GM12878 (cell line): Measurements from ENCODE around the gene ANO2. TPM values are rescaled to one million over a fixed set of nuclear protein-coding genes. Genes with fewer than 3 reads are reported as not detected.

Experiments
- ATAC-seq: fragments of 200-7000 bp; cut with Tn5 transposase; 3 replicates; pipeline ENCODE4 v1.9.1; 2020; ENCODE audit warnings: mild to moderate bottlenecking, moderate library complexity
- BruUV-seq: library from RNA; stranded (reverse); fragments of 400-500 nt; replicated peaks from 2 replicates; lab custom pipeline; 2021; lab: Mats Ljungman, UMichigan
- CTCF ChIA-PET: fragments of 300-600 bp; sonication (Branson Sonifier 250); formaldehyde crosslinking; extraction: SDS; loops from one replicate; lab custom pipeline; 2021; ENCODE audit warnings: inconsistent platforms; lab: Yijun Ruan, JAX
- POLR2A ChIA-PET: fragments of 350-600 bp; formaldehyde crosslinking; extraction: SDS; loops from one replicate; lab custom pipeline; 2021; ENCODE audit warnings: inconsistent platforms; lab: Charles Lee
- RAD21 ChIA-PET: fragments of 300-600 bp; sonication (Branson Sonifier 250); formaldehyde crosslinking; loops from one replicate; lab custom pipeline; 2023; ENCODE audit warnings: antibody characterized with exemption; ENCODE audit not compliant: unreplicated experiment; lab: Charles Lee
- SMC1A ChIA-PET: fragments of 300-600 bp; sonication (Branson Sonifier 250); formaldehyde crosslinking; loops from one replicate; lab custom pipeline; 2023; ENCODE audit not compliant: unreplicated experiment, uncharacterized antibody; lab: Charles Lee
- DNase-seq: peaks from one replicate; pipeline ENCODE4 v3.0.0-alpha.2; 2011; ENCODE audit warnings: low read depth, low spot score
- FAIRE-seq: peaks from 3 replicates; lab custom pipeline; 2011; peaks lifted over from hg19 to GRCh38; lab: Jason Lieb, UNC
- H2AFZ ChIP-seq: 2 replicates; pipeline ENCODE4 v1.6.0; 2011; ENCODE audit warnings: low read depth, low read length, control low read depth; ENCODE audit not compliant: control insufficient read depth
- H3K27ac ChIP-seq: 2 replicates; pipeline ENCODE4 v1.5.1; 2011; ENCODE audit warnings: control low read depth; ENCODE audit not compliant: control insufficient read depth, insufficient read depth
- H3K27me3 ChIP-seq, 2 experiments: replicated peaks in 1 of 2; 2 replicates each; pipeline versions ENCODE4 v1.6.0 to v1.6.1; 2011; ENCODE audit warnings: low read length in 1 of 2; ENCODE audit not compliant: control insufficient read depth in 2 of 2, insufficient read depth in 2 of 2
- H3K36me3 ChIP-seq, 2 experiments: 2 replicates each; pipeline ENCODE4 v1.5.1; 2011; ENCODE audit warnings: low read length in 1 of 2; ENCODE audit not compliant: control insufficient read depth in 2 of 2, insufficient read depth in 2 of 2
- H3K4me1 ChIP-seq: 2 replicates; pipeline ENCODE4 v1.6.1; 2011; ENCODE audit warnings: mild to moderate bottlenecking, low read length, moderate library complexity, mixed read lengths; ENCODE audit not compliant: control insufficient read depth, insufficient read depth
- H3K4me2 ChIP-seq: 2 replicates; pipeline ENCODE4 v1.6.0; 2011; ENCODE audit warnings: control low read depth; ENCODE audit not compliant: control insufficient read depth, insufficient read depth
- H3K4me3 ChIP-seq: fragments of 200-600 bp; sonication (generic); 2 replicates; pipeline ENCODE4 v1.5.1; 2016
- H3K79me2 ChIP-seq: 2 replicates; pipeline ENCODE4 v1.6.0; 2011; ENCODE audit warnings: low read length; ENCODE audit not compliant: control insufficient read depth, insufficient read depth
- H3K9ac ChIP-seq: 2 replicates; pipeline ENCODE4 v1.8.0; 2011; ENCODE audit warnings: low read length, control low read depth, mixed read lengths; ENCODE audit not compliant: control insufficient read depth, insufficient read depth
- H3K9me3 ChIP-seq: replicated peaks from 3 replicates; pipeline ENCODE4 v1.5.1; 2011; ENCODE audit warnings: mild to moderate bottlenecking, low read length; ENCODE audit not compliant: control insufficient read depth, insufficient read depth
- H4K20me1 ChIP-seq: 2 replicates; pipeline ENCODE4 v1.6.0; 2011; ENCODE audit not compliant: control insufficient read depth, insufficient read depth
- BACH1 ChIP-seq: fragments of 450-650 bp; IDR thresholded peaks from 2 replicates; pipeline ENCODE4 v1.6.1; 2017; ENCODE audit warnings: mild to moderate bottlenecking, borderline replicate concordance
- NFIC ChIP-seq: IDR thresholded peaks from 2 replicates; pipeline ENCODE4 v1.6.1; 2012; ENCODE audit warnings: low read depth, mild to moderate bottlenecking, inconsistent platforms, low read length, moderate library complexity
- YBX1 ChIP-seq: fragments of 450-650 bp; IDR thresholded peaks from 2 replicates; pipeline ENCODE4 v1.6.1; 2016; ENCODE audit warnings: antibody characterized with exemption
- WGBS: methylation state at CpG from one replicate; pipeline ENCODE4 v1.1.6; 2016; ENCODE audit warnings: low lambda C conversion rate; ENCODE audit not compliant: insufficient replicate concordance, insufficient coverage; ENCODE audit errors: missing lambda C conversion rate; 5-methylcytosine and 5-hydroxymethylcytosine counted together
- in situ Hi-C: fragments of 300-500 bp; cut with MboI; formaldehyde crosslinking; loops from 9 replicates; pipeline ENCODE4 v1.14.3; 2018; ENCODE audit warnings: mixed read lengths
- intact Hi-C: fragments of 100-400 bp; cut with micrococcal nuclease; formaldehyde crosslinking; loops from one replicate; pipeline ENCODE4 v1.14.2; 2022; ENCODE audit not compliant: unreplicated experiment
- polyA plus RNA-seq, 11 experiments: library from polyadenylated mRNA; depleted of rRNA in 4 of 11; unstranded in 6 of 11; stranded (reverse) in 5 of 11; fragments of >200 nt; fragmentation: Nextera tagmentation in 4 of 11; fragmentation: Illumina TruSeq in 1 of 11; extraction: Ambion mirVana in 4 of 11; extraction: Trizol in 1 of 11; gene quantifications; 1 replicate in 1 of 11; 2 replicates in 10 of 11; pipeline versions ENCODE4 v1.2.1 to v1.2.3, GENCODE V29; 2011 to 2016; ENCODE audit warnings: inconsistent platforms in 2 of 11, missing spikeins in 2 of 11, low read depth in 1 of 11
- total RNA-seq, 4 experiments: library from RNA; depleted of rRNA in 3 of 4; stranded (reverse); fragments of >200 nt in 3 of 4; fragmentation: Illumina TruSeq in 1 of 4; extraction: Trizol in 1 of 4; gene quantifications; 2 replicates each; pipeline versions ENCODE4 v1.2.1 to v1.2.3, GENCODE V29; 2013 to 2021
- TF ChIP-seq, protein P1 (sequence below): fragments of 450-650 bp; IDR thresholded peaks from 2 replicates; pipeline ENCODE4 v1.6.1; 2017; ENCODE audit warnings: borderline replicate concordance
- TF ChIP-seq, protein P2 (sequence below): fragments of 450-650 bp; IDR thresholded peaks from 2 replicates; pipeline ENCODE4 v1.6.1; 2018; ENCODE audit warnings: borderline replicate concordance, mild to moderate bottlenecking; ENCODE audit not compliant: partially characterized antibody

ANO2 gene
- total and polyA plus RNA-seq, 10 of the 15 experiments (the other 5 are each of a cell fraction or from before 2014, with no cell fraction given) = not detected

DNA sequence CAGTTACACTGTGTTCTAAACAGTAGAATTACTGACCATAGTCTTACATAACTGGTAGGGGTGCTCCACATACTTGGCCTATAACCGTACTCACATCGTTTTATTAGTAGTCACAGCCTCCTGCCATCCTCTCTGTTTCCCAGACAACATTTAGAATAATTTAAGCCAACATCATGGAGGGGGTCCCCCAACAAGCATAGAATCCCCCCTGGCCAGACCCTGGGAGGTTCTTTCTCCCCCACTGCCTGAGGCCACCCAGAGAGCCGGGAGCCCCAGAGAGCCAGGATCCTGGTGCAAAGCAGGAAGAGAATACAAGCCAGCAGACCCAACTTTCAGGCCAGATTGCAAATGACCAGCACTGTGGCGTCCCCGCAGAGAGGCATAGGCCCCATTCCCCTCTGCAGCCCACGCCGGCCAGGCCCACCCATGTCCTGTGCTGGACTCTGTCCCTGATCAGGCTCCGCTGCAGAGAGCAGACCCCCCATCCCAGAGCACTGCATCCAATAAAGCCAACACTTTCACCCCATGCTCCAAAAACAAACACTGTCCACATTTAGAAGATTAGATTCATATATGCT, 317.9 kb downstream of the ANO2 start:
- ATAC-seq = no peak
- no TSS peak for BruUV-seq
- WGBS = 48% methylated on average over 8 of the region's 8 CpGs
- Histone ChIP-seq H3K36me3 (no peaks in the 10 kb centered on the region), H3K79me2 (no peaks in the 10 kb centered on the region), H3K9me3 (no peaks in the 10 kb centered on the region), H3K4me2 (no peak overlapping the region), H3K27me3 (no peaks in the 10 kb centered on the region; a peak in 2 of 4 replicates), H3K4me3 (no peak overlapping the region), H3K27ac (no peak overlapping the region), H2AFZ (no peak overlapping the region), H4K20me1 (no peaks in the 10 kb centered on the region), H3K9ac (no peak overlapping the region), H3K4me1 (no peaks in the 10 kb centered on the region)
- SMC1A ChIA-PET = no interaction called here
- POLR2A ChIA-PET = no interaction called here
- DNase-seq = no peak
- intact Hi-C loops = no loop called here
- no peak for TF ChIP-seq YBX1
- no peak for TF ChIP-seq NFIC
- TF ChIP-seq BACH1 = no peak
- TF ChIP-seq, protein P1, sequence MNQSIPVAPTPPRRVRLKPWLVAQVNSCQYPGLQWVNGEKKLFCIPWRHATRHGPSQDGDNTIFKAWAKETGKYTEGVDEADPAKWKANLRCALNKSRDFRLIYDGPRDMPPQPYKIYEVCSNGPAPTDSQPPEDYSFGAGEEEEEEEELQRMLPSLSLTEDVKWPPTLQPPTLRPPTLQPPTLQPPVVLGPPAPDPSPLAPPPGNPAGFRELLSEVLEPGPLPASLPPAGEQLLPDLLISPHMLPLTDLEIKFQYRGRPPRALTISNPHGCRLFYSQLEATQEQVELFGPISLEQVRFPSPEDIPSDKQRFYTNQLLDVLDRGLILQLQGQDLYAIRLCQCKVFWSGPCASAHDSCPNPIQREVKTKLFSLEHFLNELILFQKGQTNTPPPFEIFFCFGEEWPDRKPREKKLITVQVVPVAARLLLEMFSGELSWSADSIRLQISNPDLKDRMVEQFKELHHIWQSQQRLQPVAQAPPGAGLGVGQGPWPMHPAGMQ = no peak
- TF ChIP-seq, protein P2, sequence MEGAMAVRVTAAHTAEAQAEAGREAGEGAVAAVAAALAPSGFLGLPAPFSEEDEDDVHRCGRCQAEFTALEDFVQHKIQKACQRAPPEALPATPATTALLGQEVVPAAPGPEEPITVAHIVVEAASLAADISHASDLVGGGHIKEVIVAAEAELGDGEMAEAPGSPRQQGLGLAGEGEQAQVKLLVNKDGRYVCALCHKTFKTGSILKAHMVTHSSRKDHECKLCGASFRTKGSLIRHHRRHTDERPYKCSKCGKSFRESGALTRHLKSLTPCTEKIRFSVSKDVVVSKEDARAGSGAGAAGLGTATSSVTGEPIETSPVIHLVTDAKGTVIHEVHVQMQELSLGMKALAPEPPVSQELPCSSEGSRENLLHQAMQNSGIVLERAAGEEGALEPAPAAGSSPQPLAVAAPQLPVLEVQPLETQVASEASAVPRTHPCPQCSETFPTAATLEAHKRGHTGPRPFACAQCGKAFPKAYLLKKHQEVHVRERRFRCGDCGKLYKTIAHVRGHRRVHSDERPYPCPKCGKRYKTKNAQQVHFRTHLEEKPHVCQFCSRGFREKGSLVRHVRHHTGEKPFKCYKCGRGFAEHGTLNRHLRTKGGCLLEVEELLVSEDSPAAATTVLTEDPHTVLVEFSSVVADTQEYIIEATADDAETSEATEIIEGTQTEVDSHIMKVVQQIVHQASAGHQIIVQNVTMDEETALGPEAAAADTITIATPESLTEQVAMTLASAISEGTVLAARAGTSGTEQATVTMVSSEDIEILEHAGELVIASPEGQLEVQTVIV = no peak
- in situ Hi-C loops = no loop called here
- RAD21 ChIA-PET = no interaction called here
- FAIRE-seq = no peak
- CTCF ChIA-PET = no interaction called here
